Measurements from ENCODE around the gene TPP2. TPM values are rescaled to one million over a fixed set of nuclear protein-coding genes. Genes with fewer than 3 reads are reported as not detected.

Gene TPP2
- total RNA-seq, 1 donor from 2014 or later: 40.5 TPM

GRCh38 chr13:102651892-102652291 is 55.1 kb downstream of the TPP2 start:
- DNase-seq (ENCODE audit: low read depth, low spot score): no peak

GRCh38 chr13:102654756-102655155 is 58.0 kb downstream of the TPP2 start:
- DNase-seq (ENCODE audit: low read depth, low spot score): no peak

DNA sequence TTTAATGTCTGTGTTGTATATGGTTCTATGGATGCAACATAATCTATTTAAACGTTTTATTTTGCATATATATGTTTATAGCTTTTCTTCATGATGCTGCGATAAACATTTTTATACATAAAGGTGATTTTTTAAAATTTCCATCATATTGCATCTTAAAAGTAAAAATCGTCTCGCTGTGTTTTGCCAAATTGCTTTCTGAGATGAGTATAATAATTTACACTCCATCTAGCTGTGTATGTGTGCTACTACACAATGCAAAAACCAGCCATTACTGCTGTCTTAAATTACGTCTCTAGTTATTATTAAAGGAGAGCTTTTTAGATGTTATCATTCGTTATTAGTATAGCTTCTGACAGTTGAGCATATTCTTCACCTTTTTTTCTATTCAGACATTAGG is 60.8 kb downstream of the TPP2 start:
- DNase-seq (ENCODE audit: low read depth, low spot score): no peak

GRCh38 chr13:102658660-102659059 is 61.9 kb downstream of the TPP2 start:
- DNase-seq (ENCODE audit: low read depth, low spot score): no peak

- no peak for DNase-seq (ENCODE audit: low read depth, low spot score)
Observed at GRCh38 chr13:102659168-102659713, 62.5 kb downstream of the TPP2 start.

DNA sequence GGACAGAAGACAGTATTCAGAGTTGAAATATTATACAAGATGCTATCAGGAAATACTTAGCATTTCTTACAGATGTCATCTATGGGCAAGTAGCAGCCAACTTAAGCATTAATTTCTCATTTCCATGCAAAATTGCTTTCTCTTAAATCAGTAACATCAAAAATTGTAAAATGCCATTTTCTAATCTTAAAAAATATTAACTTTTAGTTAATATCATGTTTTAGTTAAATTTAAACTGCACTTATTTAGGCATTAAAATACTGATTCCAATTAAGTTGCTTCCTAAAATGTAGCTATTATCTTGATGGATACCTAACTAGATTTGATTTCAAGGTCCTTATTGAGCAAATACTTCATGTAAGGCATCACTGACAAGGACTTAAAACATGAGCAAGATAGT is 70.2 kb downstream of the TPP2 start:
- no peak for DNase-seq (ENCODE audit: low read depth, low spot score)

DNA sequence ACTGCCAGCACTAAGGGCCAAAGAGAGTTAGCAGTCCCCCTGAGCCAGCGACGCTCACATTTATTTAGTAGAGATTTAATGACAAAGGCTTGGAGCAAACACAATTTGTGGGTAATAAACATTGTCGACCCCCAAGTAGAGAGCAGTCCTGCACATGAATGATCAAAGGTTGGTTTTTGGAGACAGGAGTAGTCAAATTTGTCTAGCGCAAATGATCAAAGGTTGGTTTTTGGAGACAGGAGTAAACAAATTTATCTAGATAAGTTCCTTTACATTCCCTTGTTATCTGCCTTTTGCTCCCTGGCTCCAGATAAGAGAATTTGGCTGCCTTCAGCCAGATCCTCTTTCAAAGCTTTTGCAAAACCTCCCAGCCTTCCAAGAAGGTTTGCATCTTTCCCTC is 71.1 kb downstream of the TPP2 start:
- DNase-seq (ENCODE audit: low read depth, low spot score): no peak

GRCh38 chr13:102670130-102670529 is 73.3 kb downstream of the TPP2 start:
- DNase-seq (ENCODE audit: low read depth, low spot score): no peak

GRCh38 chr13:102675115-102675514 is 78.3 kb downstream of the TPP2 start:
- no peak for DNase-seq (ENCODE audit: low read depth, low spot score)

DNA sequence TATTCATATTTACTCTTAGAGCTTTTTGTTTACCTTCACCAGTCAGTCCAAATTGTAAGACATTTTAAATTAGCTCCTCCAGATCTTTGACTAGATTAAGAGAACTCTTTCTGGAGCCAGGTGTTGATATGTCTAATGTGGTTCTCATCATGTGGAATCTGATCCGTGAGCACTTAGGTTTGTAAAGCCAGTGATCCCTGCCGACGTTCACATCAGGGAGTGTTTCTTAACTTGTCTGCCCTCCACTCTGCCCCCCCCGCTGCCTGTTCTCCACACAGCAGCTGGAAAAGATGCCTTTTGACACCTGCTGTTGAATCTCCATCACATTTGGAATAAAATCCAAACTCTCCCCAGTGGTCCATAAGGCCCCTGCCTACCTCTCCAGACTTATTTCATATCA is 80.3 kb downstream of the TPP2 start:
- no peak for DNase-seq (ENCODE audit: low read depth, low spot score)

DNA sequence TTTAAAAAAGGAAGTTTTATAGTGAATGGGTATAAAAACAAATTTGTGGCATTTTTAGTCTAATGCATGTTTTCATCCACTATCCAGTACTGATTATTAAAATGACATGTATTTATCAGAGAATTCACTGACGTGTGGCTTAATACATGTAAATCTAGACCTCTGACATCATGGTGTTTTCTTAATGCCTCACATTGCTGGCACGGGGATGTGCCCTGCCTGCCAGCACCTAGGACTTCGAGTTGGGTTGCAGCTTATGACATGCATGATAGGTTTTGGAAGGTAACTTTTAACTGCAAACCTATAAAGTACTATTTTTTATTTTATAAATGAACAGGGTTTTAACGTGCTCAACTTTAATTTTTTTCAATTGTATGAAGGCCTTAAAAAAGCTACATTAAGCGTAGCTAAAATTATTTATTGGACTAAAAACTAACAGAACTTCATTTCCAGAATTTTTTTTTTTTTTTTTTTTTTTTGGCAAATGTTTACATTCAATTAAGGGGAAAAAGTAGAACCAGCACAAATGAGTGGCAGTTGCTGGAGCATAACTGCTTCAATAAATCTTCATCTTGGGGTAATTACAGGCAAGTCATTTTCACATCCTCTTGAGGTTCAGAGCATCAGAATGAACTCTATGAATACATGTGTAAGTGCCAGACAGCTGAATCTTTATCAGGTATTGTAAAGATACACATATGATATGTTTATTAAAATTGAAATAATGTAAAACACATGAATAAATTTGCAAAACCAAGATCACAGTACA is 81.7 kb downstream of the TPP2 start:
- DNase-seq (ENCODE audit: low read depth, low spot score): no peak

- no peak for DNase-seq (ENCODE audit: low read depth, low spot score)
Observed at GRCh38 chr13:102679449-102680132, 82.8 kb downstream of the TPP2 start.

DNA sequence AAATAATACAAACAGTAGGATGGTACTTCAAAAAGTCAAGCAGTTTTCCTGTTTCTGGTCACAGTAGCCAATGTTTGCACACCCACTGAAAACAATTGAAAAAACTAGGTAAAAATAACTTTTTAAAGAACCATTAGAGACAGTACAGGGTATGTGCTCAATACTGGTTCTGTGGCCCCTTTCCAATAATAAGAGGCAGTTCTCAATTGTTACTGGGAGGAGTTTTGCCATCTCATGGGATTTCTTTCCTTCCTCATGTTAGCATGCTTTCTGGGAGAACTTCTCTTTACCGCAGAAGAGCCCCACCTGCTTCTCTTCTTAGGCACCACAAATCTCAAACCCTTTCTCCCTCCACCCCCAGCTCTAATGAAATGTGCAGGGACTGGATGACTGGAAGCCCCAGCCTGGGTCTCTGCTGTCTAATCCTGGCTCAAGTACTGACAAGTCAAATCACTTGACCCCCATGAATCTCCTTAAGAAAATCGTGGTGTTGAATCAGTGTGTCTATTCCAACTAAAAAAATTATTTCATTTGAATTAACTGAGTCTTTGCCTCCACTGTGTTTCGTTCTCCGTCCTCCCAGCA is 83.4 kb downstream of the TPP2 start:
- no peak for DNase-seq (ENCODE audit: low read depth, low spot score)

DNA sequence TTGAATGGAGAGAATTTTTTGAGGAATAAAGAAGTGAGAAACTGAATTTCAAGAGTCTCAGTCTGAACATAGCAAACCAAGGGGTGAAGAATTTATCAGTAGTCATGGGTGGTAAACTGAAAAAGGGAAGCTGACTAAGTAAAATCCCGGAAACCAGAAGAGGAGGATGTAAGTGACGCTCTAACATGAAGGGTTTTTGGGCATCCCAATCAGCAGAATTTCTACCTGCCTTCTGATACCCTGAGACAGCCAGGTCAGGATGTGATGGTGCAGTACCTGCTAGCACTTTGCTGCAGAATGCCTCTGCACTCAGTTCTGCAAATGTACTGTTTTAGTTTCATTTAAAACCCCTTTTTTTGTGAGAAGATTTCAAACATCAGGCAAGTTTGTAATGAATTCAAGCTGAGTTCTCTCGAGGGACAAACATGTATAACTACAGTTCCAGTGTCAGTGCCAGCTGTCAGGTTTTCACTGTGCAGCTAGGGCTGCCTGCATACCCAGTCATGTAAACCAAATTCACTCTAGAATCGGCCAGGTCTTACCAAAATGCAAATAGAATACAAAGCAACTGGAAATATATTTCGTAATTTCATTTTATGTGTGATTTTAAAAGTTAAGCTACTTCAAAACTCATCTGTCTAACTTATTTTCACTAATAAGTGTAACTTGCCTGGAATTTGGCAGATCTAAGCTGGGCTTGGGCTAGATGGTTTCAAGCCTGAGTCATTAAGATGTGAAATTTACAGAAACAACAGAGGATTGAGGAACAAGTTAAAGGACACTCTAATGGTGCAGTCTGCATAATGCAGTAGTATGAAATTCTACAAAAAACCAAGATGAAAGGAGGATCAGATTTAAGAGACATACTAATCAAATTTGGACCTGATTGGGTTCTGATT is 84.3 kb downstream of the TPP2 start:
- no peak for DNase-seq (ENCODE audit: low read depth, low spot score)

DNA sequence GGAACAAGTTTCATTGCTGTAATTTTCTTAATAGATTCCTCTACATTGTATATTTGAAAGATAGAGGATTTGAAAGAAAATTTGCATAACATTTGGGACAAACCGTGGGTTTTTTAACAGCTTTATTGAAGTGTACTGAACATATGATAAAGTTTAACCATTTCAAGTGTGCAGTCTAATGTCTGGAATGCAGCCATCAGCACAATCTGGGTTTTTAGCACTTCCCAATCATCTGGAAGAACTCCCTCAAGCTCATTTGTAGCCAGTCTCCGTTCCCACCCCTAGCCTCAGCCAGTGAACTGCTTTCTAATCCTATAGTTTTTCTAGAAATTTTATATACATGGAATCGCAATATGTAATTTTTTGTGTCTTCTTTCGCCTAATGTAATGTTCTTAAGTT is 85.4 kb downstream of the TPP2 start:
- DNase-seq (ENCODE audit: low read depth, low spot score): no peak

GRCh38 chr13:102682727-102683126 is 85.9 kb downstream of the TPP2 start:
- DNase-seq (ENCODE audit: low read depth, low spot score): no peak

DNA sequence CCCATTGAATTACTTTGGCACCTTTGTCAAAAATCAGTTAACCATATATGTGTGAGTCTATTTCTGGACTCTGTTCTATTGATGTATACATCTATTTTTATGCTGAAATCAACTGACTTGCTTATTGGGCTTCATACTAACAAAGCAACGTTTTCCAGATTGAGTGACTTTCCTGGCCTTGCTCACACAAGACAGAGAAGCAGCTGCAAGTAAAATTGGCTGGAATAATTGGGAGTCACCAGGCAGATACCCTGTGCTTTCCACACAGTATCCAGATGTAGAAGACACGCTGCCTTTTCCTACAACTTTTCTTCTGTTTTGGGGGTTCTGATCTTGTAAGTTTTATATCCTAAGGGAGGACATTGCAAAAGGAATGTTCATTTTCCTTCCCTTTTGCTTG is 86.9 kb downstream of the TPP2 start:
- no peak for DNase-seq (ENCODE audit: low read depth, low spot score)

- no peak for DNase-seq (ENCODE audit: low read depth, low spot score)
Observed at GRCh38 chr13:102686024-102686423, 89.2 kb downstream of the TPP2 start.

GRCh38 chr13:102687520-102687919 is 90.7 kb downstream of the TPP2 start:
- DNase-seq (ENCODE audit: low read depth, low spot score): no peak

- DNase-seq (ENCODE audit: low read depth, low spot score): no peak
Observed at GRCh38 chr13:102688306-102688973, 91.7 kb downstream of the TPP2 start.

- DNase-seq (ENCODE audit: low read depth, low spot score): no peak
Observed at GRCh38 chr13:102690883-102691282, 94.1 kb downstream of the TPP2 start.
